VCaP (cell line): ENCODE results near the gene TFCP2L1.

Source experiments
- H3K27ac ChIP-seq: fragments of 450-650 bp; 2 replicates; pipeline ENCODE4 v1.5.1; 2017
- CTCF ChIP-seq: fragments of 450-650 bp; conservative IDR thresholded peaks from 2 replicates; pipeline ENCODE4 v1.5.1; 2017; ENCODE audit warnings: mild to moderate bottlenecking, moderate library complexity

TFCP2L1 gene

GRCh38 chr2:121237980-121238665, 46.9 kb downstream of the TFCP2L1 start:
- no peak overlapping the region for H3K27ac ChIP-seq
- no peak for TF ChIP-seq CTCF

- no peak overlapping the region for H3K27ac ChIP-seq
- TF ChIP-seq CTCF, result no peak
Observed at GRCh38 chr2:121237336-121237979, 47.5 kb downstream of the TFCP2L1 start.

GRCh38 chr2:121236650-121237180, 48.3 kb downstream of the TFCP2L1 start:
- H3K27ac ChIP-seq, result no peak overlapping the region
- TF ChIP-seq CTCF, result no peak

GRCh38 chr2:121236101-121236640, 48.8 kb downstream of the TFCP2L1 start:
- TF ChIP-seq CTCF, result no peak
- no peak overlapping the region for H3K27ac ChIP-seq

- H3K27ac ChIP-seq, result no peak overlapping the region
- TF ChIP-seq CTCF, result no peak
Observed at GRCh38 chr2:121235542-121235941, 49.5 kb downstream of the TFCP2L1 start.

- no peak for TF ChIP-seq CTCF
- no peak overlapping the region for H3K27ac ChIP-seq
Observed at GRCh38 chr2:121234791-121235190, 50.2 kb downstream of the TFCP2L1 start.

GRCh38 chr2:121234144-121234543, 50.9 kb downstream of the TFCP2L1 start:
- no peak for TF ChIP-seq CTCF
- H3K27ac ChIP-seq, result no peak overlapping the region
